Endothelial cell of umbilical vein (primary cell): ENCODE results near the gene PAX3. TPM values are rescaled to one million over a fixed set of nuclear protein-coding genes. Genes with fewer than 3 reads are reported as not detected.

Experiments used
- BruUV-seq: library from RNA; stranded (reverse); fragments of 400-500 nt; replicated peaks from 2 replicates; lab custom pipeline; 2021; lab: Mats Ljungman, UMichigan
- CTCF ChIA-PET: fragments of 300-600, 350-600 bp; sonication (Branson Sonifier 250); formaldehyde crosslinking; loops from one replicate; lab custom pipeline; 2021; ENCODE audit warnings: antibody characterized with exemption, inconsistent platforms; lab: Charles Lee
- POLR2A ChIA-PET: fragments of 300-600, 350-600 bp; sonication (Branson Sonifier 250); formaldehyde crosslinking; loops from one replicate; lab custom pipeline; 2021; ENCODE audit warnings: antibody characterized with exemption, inconsistent platforms; lab: Charles Lee
- DNase-seq: peaks from one replicate; pipeline ENCODE4 v3.0.0-alpha.2; 2011; ENCODE audit warnings: low read depth, low spot score
- FAIRE-seq: peaks from 2 replicates; lab custom pipeline; 2011; peaks lifted over from hg19 to GRCh38; lab: Jason Lieb, UNC
- H2AFZ ChIP-seq: 2 replicates; pipeline ENCODE4 v1.6.0; 2012; ENCODE audit warnings: low read depth, low read length, control low read depth, inconsistent platforms
- H3K27ac ChIP-seq: 2 replicates; pipeline ENCODE4 v1.5.1; 2011; ENCODE audit warnings: low read depth, mild to moderate bottlenecking, control low read depth, low read length, moderate library complexity; ENCODE audit not compliant: insufficient read depth
- H3K27me3 ChIP-seq, 2 experiments: 2 replicates each; pipeline versions ENCODE4 v1.6.0 to v1.6.1; 2011; ENCODE audit warnings: low read length in 2 of 2, mixed read lengths in 1 of 2; ENCODE audit not compliant: control insufficient read depth in 2 of 2, insufficient read depth in 2 of 2
- H3K36me3 ChIP-seq, 2 experiments: 2 replicates in 1 of 2; 3 replicates in 1 of 2; pipeline ENCODE4 v1.5.1; 2011; ENCODE audit warnings: low read length in 2 of 2, mild to moderate bottlenecking in 1 of 2, moderate library complexity in 1 of 2; ENCODE audit not compliant: control insufficient read depth in 2 of 2, insufficient read depth in 2 of 2; ENCODE audit errors: extremely low read depth in 1 of 2
- H3K4me1 ChIP-seq: 3 replicates; pipeline ENCODE4 v1.5.1; 2011; ENCODE audit warnings: mild to moderate bottlenecking, low read length; ENCODE audit not compliant: control insufficient read depth, insufficient read depth; ENCODE audit errors: extremely low read depth
- H3K4me2 ChIP-seq: 2 replicates; pipeline ENCODE4 v1.6.1; 2011; ENCODE audit warnings: low read length, control low read depth, mixed read lengths; ENCODE audit not compliant: insufficient read depth
- H3K4me3 ChIP-seq, 3 experiments: fragments of 200-600 bp in 1 of 3; sonication (generic), shearing (Covaris generic) in 1 of 3; replicated peaks in 1 of 3; 2 replicates each; pipeline ENCODE4 v1.5.1; 2011 to 2016; ENCODE audit warnings: control low read depth in 3 of 3, low read length in 3 of 3, mild to moderate bottlenecking in 2 of 3, inconsistent platforms in 1 of 3, low read depth in 1 of 3, moderate library complexity in 1 of 3; ENCODE audit not compliant: insufficient read depth in 1 of 3
- H3K79me2 ChIP-seq: 2 replicates; pipeline ENCODE4 v1.6.0; 2012; ENCODE audit warnings: low read length, inconsistent platforms; ENCODE audit not compliant: control insufficient read depth, insufficient read depth
- H3K9ac ChIP-seq: replicated peaks from 2 replicates; pipeline ENCODE3; 2011; ENCODE audit warnings: low read length, control low read depth; ENCODE audit not compliant: insufficient read depth; ENCODE audit errors: extremely low read depth
- H3K9me1 ChIP-seq: replicated peaks from 3 replicates; pipeline ENCODE4 v1.6.0; 2011; ENCODE audit warnings: mild to moderate bottlenecking, low read length; ENCODE audit not compliant: control insufficient read depth, insufficient read depth; ENCODE audit errors: extremely low read depth
- H3K9me3 ChIP-seq: replicated peaks from 2 replicates; pipeline ENCODE4 v1.5.1; 2012; ENCODE audit warnings: low read length, inconsistent platforms; ENCODE audit not compliant: control insufficient read depth, insufficient read depth
- H4K20me1 ChIP-seq: replicated peaks from 2 replicates; pipeline ENCODE3; 2011; ENCODE audit warnings: mild to moderate bottlenecking, low read length; ENCODE audit not compliant: control insufficient read depth, insufficient read depth; ENCODE audit errors: extremely low read depth
- EZH2 ChIP-seq: IDR thresholded peaks from 2 replicates; pipeline ENCODE4 v1.6.1; 2012; ENCODE audit warnings: borderline replicate concordance, low read depth, mild to moderate bottlenecking, moderate library complexity, low read length, inconsistent platforms; ENCODE audit not compliant: severe bottlenecking
- FOS ChIP-seq: IDR thresholded peaks from 2 replicates; pipeline ENCODE4 v1.6.1; 2011; ENCODE audit warnings: mild to moderate bottlenecking, low read length, moderate library complexity, borderline replicate concordance; ENCODE audit not compliant: insufficient read depth
- GATA2 ChIP-seq: IDR thresholded peaks from 2 replicates; pipeline ENCODE4 v1.7.0; 2011; ENCODE audit warnings: low read depth, mild to moderate bottlenecking, moderate library complexity, mixed read lengths, low read length; ENCODE audit not compliant: insufficient read length, insufficient read depth
- JUN ChIP-seq: IDR thresholded peaks from 2 replicates; pipeline ENCODE4 v1.6.1; 2011; ENCODE audit warnings: borderline replicate concordance, low read depth; ENCODE audit not compliant: insufficient read length, insufficient read depth
- MYC ChIP-seq: IDR thresholded peaks from one replicate; pipeline ENCODE4 v1.6.1; 2011; ENCODE audit warnings: mild to moderate bottlenecking, low read depth, low read length
- POLR2A ChIP-seq: IDR thresholded peaks from 2 replicates; pipeline ENCODE4 v1.6.1; 2012; ENCODE audit warnings: low read depth, mild to moderate bottlenecking, control low read depth, low read length
- POLR2AphosphoS5 ChIP-seq: IDR thresholded peaks from 2 replicates; pipeline ENCODE4 v1.6.1; 2012; ENCODE audit warnings: low read depth, mild to moderate bottlenecking, control low read depth, low read length, moderate library complexity; ENCODE audit not compliant: insufficient read depth
- dilution Hi-C: fragments of 300-500 bp; cut with MboI; formaldehyde crosslinking; loops from one replicate; pipeline ENCODE4 v1.15.0; 2019; ENCODE audit warnings: low sequenced_read_pairs; ENCODE audit not compliant: extremely low pct_ligation_motif_present
- intact Hi-C: fragments of 100-400 bp; cut with micrococcal nuclease; formaldehyde crosslinking; loops from one replicate; pipeline ENCODE4 v1.10.0; 2022
- polyA plus RNA-seq, 4 experiments: library from polyadenylated mRNA; depleted of rRNA in 3 of 4; stranded (reverse) in 3 of 4; unstranded in 1 of 4; fragments of >200 nt; gene quantifications; 2 replicates each; pipeline versions ENCODE4 v1.2.1 to v1.2.3, GENCODE V29; 2011 to 2012; ENCODE audit warnings: missing spikeins in 1 of 4
- total RNA-seq: library from RNA; stranded (reverse); gene quantifications from 2 replicates; pipeline ENCODE4 v1.2.3, GENCODE V29; 2021
- TF ChIP-seq, protein P1 (sequence below), 2 donors: IDR thresholded peaks; 1 replicate in 1 of 2; 2 replicates in 1 of 2; pipeline ENCODE4 v1.5.1; 2011; ENCODE audit warnings: low read length in 2 of 2, mild to moderate bottlenecking in 2 of 2, moderate library complexity in 2 of 2, control low read depth in 1 of 2, inconsistent platforms in 1 of 2, low read depth in 1 of 2; ENCODE audit not compliant: insufficient read depth in 1 of 2; ENCODE audit errors: extremely low read depth in 1 of 2
- TF ChIP-seq, protein P2 (sequence below): IDR thresholded peaks from 2 replicates; pipeline ENCODE4 v1.6.1; 2011; ENCODE audit not compliant: insufficient read depth, insufficient read length

Gene PAX3
- total and polyA plus RNA-seq, 2 donors (not counting 3 experiments of a cell fraction or from before 2014, with no cell fraction given) = not detected

DNA sequence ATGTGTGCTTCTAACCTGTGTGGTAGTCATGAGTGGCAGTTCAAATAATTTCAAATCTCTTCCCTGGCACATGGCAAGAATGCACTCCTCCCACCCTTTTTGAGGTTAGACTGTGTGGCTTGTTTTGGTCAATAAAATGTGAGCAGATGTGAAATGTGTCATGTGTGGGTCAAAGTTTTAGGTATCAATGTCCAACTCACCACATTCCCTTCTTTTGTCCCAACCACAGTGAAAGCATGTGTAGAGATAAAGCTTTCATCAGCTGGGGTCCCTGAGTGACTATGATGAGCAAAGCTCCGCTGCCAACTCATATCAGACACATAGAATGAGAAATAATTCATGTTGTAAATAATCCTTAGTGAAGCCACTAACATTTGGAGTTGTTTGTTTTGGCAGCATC, 118.2 kb downstream of the PAX3 start:
- no peaks in the 10 kb centered on the region for H3K4me1 ChIP-seq
- H3K79me2 ChIP-seq = no peaks in the 10 kb centered on the region
- FAIRE-seq (no peak), DNase-seq (no peak)
- ChIA-PET CTCF (no interaction called here), POLR2A (no interaction called here)
- no peaks in the 10 kb centered on the region for H3K9me3 ChIP-seq
- no peak for TF ChIP-seq FOS
- TF ChIP-seq POLR2A = no peak
- TF ChIP-seq MYC = no peak
- no peak for TF ChIP-seq EZH2
- no peak for TF ChIP-seq JUN
- no peak for TF ChIP-seq POLR2AphosphoS5
- TF ChIP-seq, protein P1, sequence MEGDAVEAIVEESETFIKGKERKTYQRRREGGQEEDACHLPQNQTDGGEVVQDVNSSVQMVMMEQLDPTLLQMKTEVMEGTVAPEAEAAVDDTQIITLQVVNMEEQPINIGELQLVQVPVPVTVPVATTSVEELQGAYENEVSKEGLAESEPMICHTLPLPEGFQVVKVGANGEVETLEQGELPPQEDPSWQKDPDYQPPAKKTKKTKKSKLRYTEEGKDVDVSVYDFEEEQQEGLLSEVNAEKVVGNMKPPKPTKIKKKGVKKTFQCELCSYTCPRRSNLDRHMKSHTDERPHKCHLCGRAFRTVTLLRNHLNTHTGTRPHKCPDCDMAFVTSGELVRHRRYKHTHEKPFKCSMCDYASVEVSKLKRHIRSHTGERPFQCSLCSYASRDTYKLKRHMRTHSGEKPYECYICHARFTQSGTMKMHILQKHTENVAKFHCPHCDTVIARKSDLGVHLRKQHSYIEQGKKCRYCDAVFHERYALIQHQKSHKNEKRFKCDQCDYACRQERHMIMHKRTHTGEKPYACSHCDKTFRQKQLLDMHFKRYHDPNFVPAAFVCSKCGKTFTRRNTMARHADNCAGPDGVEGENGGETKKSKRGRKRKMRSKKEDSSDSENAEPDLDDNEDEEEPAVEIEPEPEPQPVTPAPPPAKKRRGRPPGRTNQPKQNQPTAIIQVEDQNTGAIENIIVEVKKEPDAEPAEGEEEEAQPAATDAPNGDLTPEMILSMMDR (IDR thresholded peaks at IDR 0.05; ENCODE audit: extremely low read depth in 1 of 2, insufficient read depth in 1 of 2, low read depth in 1 of 2, low read length in 2 of 2) = no peak
- TF ChIP-seq GATA2 = no peak
- TF ChIP-seq, protein P2, sequence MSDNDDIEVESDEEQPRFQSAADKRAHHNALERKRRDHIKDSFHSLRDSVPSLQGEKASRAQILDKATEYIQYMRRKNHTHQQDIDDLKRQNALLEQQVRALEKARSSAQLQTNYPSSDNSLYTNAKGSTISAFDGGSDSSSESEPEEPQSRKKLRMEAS = no peak
- no peaks in the 10 kb centered on the region for H3K9me1 ChIP-seq
- H3K4me3 ChIP-seq = no peak overlapping the region
- H2AFZ ChIP-seq = no peak overlapping the region
- no peaks in the 10 kb centered on the region for H3K27me3 ChIP-seq
- H4K20me1 ChIP-seq = no peaks in the 10 kb centered on the region
- no peaks in the 10 kb centered on the region for H3K36me3 ChIP-seq
- BruUV-seq = no TSS peak
- intact Hi-C loops = no loop called here
- dilution Hi-C loops = no loop called here
- no peak overlapping the region for H3K4me2 ChIP-seq
- no peak overlapping the region for H3K27ac ChIP-seq
- H3K9ac ChIP-seq = no peak overlapping the region
